GM18861 (cell line): ENCODE results near the gene PPM1K.

Experiments
- ATAC-seq: cut with Tn5 transposase; IDR thresholded peaks from one replicate; pipeline ENCODE4 v1.9.1; 2021; ENCODE audit not compliant: unreplicated experiment

Gene PPM1K

DNA sequence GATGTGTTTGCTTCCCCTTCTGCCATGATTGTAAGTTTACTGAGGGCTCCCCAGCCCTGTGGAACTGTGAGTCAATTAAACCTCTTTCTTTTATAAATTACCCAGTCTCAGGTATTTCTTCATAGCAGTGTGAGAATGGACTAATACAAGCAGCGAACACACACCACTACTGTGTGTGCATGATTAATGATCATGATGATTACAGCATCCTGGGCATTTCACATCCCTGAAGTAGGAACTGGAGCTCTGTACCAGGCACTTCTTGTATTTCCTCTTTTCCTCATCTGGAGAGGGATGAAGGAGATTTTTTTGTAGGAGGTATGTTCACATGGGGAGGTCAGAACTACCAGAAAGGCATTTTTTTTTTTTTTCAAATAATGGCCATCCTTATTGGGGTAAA is 60.8 kb downstream of the PPM1K start:
- ATAC-seq: no peak

DNA sequence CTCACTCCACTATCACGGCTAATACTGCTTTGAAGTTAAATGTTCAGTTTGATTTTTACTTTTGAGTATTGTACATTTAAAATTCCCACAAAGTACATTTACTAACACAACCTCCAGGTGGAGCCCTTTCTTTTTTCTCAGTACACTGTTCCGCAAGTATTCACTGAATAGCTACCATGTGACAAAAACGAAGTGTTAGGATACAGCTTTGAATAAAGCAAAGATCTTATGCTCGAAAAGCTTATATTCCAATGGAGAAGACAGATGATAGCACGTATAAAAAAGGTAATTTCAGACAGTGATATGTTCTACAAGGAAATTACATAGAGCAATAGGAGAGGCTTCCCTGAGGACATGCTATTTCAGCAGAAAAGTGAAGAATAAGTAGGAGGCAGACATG is 65.3 kb downstream of the PPM1K start:
- ATAC-seq: no peak

DNA sequence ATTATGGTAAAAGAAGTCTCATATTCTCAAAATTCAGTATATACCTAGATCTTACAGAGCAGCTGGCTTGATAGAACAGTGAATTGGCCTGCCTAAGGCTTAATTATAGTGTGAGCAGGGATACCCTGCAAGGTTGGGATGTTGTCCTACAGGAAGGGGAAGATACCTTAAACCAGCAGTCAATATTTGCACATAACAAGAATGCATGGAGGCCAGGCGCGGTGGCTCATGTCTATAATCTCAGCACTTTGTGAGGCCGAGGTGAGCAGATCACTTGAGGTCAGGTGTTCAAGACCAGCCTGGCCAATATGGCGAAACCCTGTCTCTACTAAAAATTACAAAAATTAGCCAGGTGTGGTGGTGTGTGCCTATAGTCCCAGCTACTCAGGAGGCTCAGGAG is 67.2 kb downstream of the PPM1K start:
- ATAC-seq: no peak

DNA sequence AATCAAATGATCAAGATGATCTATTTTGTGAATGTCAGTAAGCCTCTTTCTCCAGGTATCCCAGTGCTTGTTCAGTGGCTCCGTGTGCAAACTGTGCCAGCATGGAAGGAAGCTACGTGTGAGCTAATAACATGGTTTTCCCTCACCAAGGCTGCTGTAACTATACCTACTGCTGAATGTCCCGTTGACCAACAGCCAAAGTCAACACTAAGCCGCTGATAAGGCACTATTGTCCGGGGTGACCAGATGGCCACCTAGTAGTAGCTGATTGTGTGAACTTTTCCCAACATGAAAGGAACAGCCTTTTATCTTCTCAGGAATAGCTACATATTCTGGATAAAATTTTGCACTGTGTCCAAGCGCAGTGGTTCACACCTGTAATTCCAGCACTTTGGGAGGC is 68.0 kb downstream of the PPM1K start:
- ATAC-seq: no peak

DNA sequence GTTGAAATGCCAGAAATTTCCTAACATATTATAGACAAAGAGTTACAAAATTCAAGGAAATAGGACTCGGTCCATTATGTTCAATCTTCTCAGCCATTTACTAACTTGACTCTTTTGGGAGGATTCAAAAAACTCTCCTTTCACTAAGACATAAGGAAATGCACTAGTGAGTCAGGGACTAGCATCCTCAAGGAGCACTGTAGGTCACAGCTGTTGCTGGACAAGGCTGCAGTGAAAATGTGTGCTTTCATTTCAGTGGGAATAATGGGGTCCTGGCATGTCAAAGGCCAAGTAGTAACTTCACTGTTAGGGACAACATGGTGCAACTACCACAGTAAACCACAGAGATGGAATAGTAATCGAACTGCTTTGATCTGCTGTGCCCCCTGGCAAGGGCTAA is 69.0 kb downstream of the PPM1K start:
- no peak for ATAC-seq

DNA sequence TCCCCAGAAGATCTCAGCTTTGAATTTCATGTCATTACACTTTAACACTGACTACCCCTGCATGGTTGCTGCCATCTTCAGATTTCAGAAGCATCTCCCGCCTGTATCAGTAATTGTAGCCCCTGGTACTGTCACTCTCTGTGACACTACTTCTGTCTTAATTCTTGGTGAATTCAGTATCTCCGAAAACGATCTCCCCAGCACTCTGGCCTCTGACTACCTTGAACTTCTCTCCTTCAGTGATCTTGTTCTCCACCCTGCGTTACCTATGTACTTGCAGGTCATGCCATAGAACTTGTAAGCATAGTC is 72.2 kb downstream of the PPM1K start:
- no peak for ATAC-seq

DNA sequence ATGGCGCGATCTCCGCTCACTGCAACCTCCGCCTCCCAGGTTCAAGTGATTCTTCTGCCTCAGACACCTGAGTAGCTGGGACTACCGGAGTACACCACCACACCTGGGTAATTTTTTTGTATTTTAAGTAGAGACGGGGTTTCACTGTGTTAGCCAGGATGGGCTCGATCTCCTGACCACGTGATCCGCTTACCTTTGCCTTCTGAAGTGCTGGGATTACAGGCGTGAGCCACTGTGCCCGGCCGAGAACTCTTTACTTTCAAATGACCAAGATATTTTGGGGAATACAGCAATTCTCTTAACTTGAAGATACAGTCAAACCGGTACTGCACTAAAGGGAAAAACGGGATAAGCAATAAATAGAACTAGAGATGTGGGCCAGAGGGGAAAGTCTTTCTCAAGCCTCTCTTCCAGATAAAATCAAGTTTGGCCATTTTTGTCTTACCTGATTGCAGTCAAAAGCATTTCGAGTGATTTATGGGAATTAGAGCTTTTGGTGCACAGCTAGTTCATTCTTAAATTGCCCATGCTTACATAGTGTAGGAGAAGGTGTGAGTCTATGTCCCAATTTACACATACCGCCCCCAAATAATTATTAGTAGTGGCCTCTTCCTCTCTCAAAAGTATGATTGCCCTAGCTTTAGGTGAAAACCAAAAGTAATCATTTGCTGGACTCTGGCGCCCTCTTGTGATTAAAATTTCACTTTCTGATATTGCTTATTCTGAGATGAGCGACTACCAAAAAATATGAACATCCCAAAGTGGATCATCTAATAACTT is 72.7 kb downstream of the PPM1K start:
- ATAC-seq: peak; percentile 57

DNA sequence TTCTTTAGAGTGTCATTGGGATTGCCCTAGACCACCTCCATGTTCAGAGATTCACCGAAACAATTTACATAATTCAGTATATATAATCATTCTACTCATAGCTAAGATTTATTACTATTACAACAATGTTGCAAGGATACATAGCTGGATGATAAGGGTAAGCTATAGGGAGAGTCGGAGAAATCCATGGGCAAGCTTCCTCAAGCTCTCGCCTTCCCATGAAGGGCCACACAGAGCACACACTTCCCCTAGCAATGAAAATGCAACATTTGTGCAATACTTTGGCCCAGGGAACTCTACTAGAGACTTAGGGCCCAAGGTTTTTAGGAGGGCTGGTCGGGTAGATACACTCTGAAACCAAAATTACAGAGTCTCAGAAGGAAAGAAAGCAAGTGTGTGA is 76.2 kb downstream of the PPM1K start:
- ATAC-seq: no peak
